IPS-NIHi11 (cell line): ENCODE data around the gene CUTC.
"Not testable (repeated sequence)": the region's sequence is repeated elsewhere in the genome, so short reads cannot be mapped to it uniquely, and the experiment has no call there.

Source experiments
- DNase-seq: peaks from one replicate; pipeline ENCODE4 v3.0.0; 2012; ENCODE audit warnings: mixed read lengths, low spot score

CUTC gene, protein sequence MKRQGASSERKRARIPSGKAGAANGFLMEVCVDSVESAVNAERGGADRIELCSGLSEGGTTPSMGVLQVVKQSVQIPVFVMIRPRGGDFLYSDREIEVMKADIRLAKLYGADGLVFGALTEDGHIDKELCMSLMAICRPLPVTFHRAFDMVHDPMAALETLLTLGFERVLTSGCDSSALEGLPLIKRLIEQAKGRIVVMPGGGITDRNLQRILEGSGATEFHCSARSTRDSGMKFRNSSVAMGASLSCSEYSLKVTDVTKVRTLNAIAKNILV

DNA sequence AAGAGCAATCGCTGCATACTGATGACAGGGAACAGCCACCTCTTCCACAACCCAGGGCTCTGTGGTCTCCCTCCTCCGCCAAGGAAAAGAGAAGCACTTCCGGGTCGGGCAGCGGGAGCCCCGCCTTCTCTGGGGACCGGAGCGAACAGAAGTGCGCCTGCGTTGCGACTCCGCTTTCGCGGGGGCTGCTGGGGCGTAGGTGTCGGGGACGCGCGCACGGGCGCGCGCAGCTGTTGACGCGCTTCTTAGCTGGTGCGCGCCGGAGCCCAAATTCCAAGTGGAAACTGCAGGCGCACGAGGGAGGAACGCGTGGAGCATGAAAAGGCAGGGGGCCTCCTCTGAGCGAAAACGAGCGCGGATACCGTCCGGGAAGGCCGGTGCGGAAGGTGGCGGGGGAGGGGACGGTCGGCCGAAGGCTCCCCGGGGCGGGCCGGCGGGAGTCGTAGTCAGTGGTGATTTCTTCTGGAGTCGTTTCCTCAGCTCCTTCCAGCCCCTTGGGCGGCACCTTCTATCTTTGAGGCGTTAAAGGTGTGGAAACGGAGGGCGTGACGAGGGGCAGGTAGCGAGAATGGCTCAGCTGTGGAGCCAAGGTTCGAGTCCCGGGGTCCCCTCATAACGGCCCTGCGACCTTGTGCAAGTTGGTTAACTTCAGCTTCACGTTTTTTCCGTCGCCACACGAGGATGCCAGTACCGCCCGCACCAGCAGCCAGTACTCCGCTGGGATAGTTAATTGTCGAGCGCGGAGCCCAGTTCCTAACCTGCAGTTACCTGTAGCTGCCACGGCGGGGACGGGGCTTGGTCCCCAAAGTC is at the start of gene CUTC, which contains the start of gene COX15:
Gene CUTC, plus strand, starts transcription at position 202 of the 810 bp plus-strand sequence. Its CDS starts 115 bp downstream, at position 317.
Gene COX15, minus strand, starts transcription at position 95 of the 810 bp plus-strand sequence. Its CDS starts 78 bp downstream, at position 17.
- DNase-seq: peak; percentile 97

DNA sequence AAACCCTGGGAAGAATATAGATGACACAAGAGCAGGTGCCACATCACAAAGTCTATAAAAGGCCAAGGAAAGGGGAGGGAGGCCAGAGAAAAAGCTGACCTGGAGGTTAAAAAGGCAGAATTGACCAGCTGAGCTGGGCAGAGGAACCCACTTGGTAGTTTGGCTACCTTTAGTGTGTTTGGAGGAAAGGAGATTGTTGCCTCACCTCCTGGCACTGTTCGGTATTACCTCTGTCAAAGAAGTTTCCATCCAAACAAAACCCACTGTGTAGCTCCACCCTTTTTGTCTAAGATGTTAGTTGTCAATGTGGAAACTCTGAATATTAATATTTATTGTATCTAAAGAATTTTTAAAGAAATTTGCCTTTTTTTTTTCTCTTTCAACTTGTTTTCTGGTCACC is 49.3 kb upstream of the CUTC start:
- peak; percentile 29 for DNase-seq

DNA sequence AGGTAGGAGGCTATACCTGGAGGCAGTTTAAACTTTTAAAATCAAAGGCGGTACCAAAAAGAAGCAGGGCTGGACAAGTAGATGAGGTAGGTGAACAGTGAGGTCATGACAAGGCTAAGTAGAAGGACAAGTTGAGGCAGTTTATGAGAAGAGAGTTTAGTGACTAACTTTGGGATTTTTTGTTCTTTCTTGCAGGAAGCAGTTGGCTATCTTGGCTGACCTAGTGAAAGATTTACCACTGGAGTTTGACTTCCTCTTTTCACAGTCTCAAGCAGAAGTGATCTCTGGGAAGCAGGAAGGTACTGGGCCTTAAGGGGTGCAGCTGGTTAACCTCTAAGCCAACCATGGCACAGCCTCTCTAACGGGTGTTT is 46.5 kb upstream of the CUTC start:
- no peak for DNase-seq

DNA sequence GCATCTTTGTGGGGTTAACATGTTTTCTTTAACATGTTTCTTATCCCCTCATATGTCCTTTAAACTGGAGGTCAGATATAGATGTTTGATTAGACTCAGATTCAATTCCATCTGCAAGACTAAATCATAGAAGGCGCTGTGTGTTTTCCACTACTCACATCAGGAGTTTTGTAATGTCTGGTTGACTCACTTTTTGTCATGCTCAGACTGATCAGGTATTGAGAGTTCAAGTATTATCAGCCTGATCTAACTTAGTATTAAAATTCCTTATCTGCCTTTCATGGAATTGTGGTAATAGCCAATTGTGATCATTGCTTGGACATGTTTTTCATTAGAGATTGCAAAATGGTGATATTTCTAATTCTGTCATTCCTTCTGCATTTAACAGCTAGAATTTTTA is 42.6 kb upstream of the CUTC start:
- no peak for DNase-seq

DNA sequence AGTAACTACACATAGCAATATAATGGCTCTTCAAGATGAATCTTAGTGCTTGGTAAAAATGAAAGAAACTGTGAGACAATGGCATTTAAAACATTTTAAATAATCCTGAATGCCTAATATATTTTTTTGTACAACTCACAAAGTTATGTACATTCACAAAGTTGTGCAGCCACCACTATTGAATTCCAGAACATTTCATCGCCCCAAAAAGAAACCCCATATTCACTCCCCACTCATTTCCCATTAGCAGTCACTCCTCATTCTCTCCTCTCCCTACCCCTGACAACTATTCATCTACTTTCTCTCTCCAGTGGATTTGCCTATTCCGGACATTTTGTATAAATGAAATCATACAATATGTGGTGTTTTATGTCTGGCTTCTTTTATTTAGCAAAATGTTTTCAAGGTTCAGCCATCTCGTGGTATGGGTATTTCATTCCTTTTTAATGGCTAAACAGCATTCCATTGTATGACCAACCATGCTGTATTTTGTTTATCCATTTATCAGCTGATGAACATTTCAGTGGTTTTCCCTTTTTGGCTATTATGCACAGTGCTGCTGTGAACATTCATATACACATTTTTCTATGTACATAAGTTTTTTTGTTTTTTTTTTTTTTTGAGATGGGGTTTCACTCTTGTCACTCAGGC is 38.0 kb upstream of the CUTC start:
- no peak for DNase-seq

DNA sequence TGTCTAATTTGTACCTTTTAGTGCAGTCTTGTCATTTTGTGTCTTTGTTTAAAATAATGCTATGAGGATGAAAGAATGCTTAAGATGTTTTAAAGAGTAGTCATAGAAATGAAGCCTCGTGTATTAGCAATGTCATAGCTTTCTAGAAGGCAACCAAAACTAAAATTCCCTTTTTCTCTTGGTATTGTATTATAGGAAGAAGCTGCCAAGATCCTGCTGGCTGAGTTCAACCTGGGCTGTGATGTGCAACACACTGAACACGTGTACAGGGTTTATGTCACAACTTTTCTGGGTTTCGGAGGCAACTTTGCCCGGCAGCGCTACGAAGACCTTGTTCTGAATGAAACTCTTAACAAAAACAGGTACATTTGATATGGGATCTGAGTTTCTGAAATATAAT is 36.3 kb upstream of the CUTC start:
- DNase-seq: no peak

DNA sequence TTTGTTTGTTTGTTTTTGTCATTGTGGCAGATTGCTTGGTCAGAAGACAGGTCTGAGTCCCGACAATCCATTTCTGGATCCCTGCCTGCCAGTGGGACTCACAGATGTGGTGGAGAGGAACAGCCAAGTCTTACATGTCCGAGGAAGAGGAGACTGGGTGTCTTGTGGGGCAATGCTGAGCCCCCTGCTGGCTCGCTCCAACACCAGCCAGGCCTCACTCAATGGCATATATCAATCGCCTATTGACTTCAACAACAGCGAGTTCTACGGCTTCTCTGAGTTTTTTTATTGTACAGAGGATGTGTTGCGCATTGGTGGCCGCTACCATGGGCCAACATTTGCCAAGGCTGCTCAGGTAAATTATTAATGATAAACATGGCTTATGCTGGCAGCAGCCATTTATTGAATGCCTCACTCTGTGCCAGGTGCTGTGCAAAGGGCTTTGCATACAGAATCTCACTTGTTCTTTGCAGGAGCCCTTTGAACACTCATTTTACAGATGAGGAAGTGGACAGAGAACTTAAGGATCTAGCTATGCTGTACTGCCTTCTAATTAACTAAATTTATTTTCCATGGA is 33.4 kb upstream of the CUTC start:
- no peak for DNase-seq

DNA sequence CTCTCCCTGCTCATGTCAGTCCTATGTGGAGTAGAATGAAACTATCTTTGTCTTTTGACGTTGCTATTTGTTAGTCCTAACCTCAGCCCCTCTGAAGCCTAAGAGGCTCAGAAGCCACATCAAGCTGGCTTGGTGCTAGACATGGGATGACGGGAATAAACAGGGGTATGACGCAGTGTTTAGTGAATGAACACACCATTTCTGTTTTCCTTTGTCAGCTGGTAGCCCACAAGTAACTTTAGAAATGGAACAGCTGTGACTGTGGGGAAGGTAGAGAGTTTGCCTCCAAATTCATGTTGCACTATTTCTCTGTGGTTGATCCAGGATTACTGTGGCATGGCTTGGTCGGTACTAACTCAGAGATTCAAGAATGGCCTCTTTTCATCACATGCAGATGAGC is 31.4 kb upstream of the CUTC start:
- DNase-seq: no peak

DNA sequence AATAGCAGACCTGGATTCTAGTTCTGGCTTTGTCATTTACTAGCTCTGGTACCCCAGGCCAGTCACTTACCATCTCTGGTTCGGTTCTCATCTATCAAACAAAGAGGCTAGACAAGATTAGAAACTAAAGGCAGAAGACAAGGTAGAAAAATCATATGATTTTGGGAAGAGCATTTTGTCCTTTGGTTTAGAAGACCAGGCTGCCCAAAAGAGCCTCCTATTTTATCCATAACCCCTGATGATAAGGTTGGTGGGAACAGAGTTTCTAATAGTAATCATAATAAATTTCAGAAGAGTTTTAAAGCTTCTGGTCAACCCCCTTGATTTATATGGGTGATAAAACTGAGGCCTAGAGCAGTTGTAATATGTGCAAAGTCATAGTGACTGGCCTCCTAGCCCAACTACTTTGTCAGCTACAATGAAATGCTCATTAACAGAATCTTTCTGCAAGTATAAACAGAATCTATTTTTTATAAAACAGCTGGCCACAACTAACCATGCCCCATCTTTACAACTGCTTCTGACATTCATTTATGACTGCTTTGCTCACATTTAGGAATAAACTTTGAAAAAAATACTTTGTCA is 23.5 kb upstream of the CUTC start:
- no peak for DNase-seq

DNA sequence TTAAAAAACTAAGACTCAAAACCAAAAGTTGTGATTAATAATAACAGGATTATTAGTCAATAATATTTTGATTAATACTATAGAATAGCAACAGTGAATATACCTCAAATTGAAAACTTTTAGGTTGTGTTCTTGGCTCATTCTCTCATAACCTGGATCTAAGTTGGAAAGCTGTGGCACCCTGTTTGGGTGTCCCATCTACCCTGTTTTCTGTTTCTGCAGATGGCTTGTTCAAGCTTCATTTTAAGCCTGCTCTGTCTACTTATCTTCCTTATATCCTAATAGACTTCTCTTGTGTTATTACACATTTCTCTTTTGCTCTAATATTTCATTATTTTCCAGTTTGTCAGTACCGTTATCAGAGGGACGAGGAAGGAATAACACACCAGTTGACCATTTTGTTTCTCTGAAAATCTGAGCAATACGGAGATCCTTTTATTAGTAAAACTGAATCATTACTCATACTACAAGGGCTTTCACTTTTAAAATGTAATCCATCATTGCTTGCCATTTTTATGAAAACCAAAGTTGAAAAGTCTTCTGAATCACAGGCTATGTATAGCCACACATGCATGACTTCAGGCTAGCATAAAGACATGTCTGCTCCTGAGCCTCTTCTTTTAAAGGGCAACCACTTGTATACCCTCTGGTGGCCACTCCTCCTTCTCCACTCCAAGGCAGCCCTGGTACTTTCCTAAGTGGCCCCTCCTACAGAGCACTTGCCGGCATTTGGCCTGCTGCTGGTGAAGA is 22.4 kb upstream of the CUTC start:
- peak; percentile 28 for DNase-seq

DNA sequence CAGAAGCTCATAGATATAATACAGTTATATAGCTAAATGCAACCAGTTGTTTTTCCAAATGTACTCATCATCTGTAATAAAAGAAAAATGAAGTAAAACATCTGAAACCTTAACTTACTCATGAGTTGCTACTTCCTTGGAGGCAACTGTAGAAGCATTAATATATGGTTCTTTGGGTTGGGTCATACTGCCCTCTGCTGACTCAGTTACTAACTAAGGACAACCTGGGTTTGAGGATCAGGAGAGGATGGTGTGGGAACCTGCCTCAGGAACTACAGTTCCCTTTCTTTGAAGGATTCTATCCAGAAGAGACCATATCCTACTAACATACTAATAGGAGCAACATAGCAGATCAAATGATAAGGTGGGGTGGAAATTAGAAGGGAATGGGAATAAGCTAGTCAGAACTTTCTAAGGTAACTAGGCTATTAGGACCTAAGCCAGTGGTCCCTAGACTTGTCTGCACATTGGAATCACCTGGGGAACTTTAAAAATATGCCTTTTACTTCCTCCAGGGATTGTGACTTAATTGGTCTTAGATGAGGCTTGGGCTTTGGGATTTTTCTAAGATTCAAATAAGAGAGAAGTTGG is 20.8 kb upstream of the CUTC start:
- DNase-seq: peak; percentile 40

DNA sequence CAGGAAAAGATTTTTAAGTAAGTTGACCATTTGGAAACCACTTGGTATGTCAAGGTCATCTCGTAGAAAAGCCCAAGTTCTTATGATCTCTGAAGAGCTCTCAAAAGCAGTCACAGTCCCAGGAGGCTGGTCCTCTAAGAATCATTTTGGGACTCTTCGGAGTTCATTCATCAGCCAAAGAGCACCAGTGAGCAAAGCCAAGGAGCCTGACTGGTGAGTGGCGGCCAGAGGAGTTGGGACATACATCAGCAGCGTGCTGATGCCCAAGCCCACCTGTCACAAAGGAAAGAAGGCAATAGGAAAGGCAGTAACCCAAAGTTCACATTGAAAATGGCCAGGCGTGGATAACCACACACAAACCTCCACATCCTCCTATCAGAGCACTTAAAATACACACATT is 17.6 kb upstream of the CUTC start:
- DNase-seq: no peak

DNA sequence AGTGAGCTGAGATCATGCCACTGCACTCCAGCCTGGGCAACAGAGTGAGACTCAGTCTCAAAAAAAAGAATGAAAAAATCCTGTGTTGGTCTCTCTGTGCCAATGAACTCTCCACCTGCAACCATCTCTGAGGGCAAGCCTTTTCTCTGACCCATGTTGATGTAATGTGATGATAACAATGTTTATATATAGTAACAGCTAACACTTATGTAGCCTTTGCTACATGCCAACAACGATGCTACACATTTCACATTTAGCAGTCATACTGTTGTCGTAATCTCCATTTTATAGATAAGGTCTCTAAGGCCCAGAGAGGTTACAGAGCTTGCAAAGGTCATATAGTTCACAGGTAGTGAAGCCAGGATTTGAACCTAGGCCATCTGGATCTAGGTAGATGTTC is 11.6 kb upstream of the CUTC start:
- DNase-seq: no peak

DNA sequence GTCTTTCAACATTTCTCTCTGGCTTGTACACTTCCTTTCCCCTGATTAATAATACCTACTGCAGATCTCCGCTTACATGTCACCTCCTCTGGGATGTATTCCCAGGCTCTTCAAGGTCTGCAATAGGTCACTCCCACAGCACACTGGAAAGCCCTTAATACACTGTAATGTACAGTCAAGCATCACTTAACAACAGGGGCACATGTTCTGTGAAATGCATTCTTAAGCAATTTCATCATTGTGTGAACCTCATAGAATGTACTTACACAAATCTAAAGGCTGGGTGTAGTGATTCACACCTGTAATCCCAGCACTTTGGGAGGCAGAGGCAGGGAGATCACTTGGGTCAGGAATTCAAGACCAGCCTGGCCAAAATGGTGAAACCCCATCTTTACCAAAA is 2.0 kb upstream of the CUTC start:
- DNase-seq: no peak

DNA sequence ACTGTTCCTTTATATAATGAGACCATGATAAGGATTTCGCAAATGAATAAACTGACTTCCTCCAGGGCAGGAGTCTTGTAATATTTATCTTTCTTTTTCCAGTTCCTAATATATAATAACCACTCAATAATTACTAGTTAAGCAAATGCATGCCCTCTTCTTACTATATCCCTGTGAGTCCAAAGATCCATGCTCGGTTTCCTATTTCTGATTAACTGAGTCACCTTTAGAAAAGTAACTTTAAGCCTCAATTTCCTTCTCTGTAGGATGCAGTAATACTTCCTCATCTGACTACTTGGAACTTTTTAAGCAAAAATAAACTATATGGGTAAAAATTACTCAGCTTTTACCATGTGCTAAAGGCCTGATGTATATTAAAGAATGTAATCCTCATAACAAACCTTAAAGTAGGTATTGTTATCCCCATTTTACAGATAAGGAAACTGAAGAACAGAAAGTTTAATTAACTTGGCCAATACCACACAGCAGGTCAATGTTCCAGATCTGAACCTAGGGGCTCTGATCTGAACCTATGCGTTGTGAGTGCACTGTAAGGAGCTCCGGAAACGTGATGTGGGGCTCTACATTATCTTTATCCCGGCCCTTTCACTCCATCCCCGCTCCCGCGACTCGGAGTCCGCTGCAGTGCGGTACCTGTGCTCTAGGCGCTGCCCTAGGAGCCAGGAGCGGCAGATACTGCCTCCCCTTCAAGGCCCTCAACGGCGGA is 565 bp upstream of the CUTC start:
- DNase-seq: no peak

DNA sequence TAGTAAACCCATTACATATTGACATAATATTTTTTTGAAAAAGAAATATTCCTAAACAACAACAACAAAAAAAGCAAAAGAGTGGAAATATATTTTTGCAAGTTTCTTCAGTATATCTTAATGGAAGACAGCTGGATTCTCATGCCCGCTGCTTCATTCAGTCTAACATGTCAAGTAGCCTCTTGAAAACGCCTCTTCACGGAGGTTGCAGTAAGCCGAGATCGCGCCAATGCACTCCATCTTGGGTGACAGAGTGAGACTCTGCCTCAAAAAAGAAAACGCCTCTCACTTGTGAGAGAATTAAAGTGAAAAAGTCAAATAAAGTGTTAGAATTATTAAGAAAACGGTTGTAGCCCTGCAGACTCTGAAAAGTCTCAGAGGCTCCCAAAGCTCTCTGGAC is 1.3 kb downstream of the CUTC start:
- no peak for DNase-seq

DNA sequence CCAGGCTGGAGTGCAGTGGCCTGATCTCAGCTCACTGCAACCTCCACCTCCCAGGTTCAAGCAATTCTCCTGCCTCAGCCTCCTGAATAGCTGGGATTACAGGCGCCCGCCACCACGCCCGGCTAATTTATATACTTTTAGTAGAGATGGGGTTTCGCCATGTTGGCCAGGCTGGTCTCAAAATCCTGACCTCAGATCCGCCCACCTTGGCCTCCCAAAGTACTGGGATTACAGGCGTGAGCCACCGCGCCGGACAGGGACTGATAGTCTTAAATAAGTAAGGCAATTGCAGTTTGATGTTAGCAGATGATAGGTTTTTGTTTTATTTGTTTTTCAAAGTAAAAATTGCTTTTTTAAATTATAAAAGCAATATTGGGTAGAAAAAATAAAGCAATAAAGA is 2.1 kb downstream of the CUTC start:
- DNase-seq: not testable (repeated sequence)

DNA sequence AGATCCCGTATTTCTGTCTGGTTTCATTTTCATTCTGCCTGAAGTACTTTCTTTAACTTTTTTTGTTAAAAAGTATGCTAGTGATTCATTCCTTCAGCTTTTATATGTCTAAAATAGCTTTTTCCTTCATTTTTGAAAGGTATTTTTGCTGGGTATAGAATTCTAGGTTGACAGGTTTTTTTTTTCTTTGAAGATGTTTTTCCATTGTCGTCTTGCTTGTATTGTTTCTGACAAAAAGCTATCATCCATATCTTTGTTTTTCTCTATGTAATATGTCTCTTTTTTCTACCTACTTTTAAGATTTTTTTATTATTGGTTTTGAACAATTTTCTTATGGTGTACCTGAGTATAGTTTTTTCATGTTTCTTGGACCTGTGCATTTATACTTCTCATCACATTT is 8.2 kb downstream of the CUTC start:
- no peak for DNase-seq

DNA sequence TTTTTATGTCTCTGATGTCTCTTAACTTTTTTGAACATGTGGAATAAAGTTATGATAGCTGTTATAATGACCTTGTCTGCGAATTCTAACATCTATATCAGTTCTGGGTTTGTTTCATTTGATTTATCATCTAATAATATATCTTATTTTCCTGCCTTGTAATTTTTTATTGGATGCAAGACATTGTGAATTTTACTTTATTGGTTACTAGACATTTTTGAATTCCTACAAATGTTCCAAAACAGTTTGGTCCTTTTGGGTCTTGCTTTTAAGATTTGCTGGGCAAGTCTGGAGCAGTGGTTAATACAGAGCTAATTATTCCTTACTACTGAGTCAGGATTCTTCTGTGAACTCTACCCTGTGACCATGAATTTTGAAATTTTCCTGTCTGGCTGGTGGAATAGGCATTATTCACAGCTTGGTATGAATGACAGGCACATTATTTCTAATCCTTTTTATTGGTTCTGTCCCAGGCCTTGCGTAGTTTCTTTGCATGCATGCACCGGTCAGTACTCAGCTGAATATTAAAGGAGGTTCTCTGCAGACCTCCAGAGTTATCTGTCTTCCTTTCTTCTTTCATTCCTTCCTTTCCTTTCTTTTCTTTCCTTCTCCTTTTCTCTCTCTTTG is 9.0 kb downstream of the CUTC start:
- DNase-seq: no peak

DNA sequence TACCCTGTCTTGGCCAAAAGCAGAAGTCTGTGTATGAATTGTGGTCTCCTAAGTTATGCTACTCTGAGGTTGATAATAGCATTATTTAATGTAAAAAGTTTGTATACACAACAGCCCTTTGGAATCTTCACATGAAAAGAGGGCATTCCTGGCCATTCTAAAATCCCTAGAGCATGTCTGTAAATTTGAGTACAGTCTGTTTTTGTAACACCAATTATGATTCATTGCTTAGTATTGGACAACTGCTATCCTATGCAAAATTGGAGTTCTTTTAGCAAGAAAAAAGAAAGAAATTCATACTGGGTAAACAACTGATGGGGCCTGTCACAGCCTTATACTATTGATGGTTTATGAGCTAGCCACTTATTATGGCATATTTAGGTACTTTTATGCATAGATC is 10.2 kb downstream of the CUTC start:
- no peak for DNase-seq
